Neural crest cell (in vitro differentiated cells): Measurements from ENCODE around the gene HNRNPM. TPM values are rescaled to one million over a fixed set of nuclear protein-coding genes. Genes with fewer than 3 reads are reported as not detected.

Experiments used
- DNase-seq: peaks from one replicate; pipeline ENCODE4 v3.0.0; 2021; ENCODE audit warnings: low read depth, mixed read lengths, low spot score
- H3K27ac Mint-ChIP-seq: one replicate; pipeline ENCODE4 v1.8.0; 2021; ENCODE audit warnings: mild to moderate bottlenecking, mixed read lengths; ENCODE audit not compliant: unreplicated experiment
- H3K27me3 Mint-ChIP-seq: 2 replicates; pipeline ENCODE4 v1.8.0; 2021; ENCODE audit warnings: low read depth, mild to moderate bottlenecking, mixed read lengths
- H3K36me3 Mint-ChIP-seq: 2 replicates; pipeline ENCODE4 v1.8.0; 2021; ENCODE audit warnings: low read depth, mild to moderate bottlenecking, mixed read lengths
- H3K4me1 Mint-ChIP-seq: 2 replicates; pipeline ENCODE4 v1.8.0; 2021; ENCODE audit warnings: mixed read lengths
- H3K4me3 Mint-ChIP-seq: one replicate; pipeline ENCODE4 v1.8.0; 2021; ENCODE audit warnings: mild to moderate bottlenecking, mixed read lengths
- H3K9me3 Mint-ChIP-seq: 2 replicates; pipeline ENCODE4 v1.8.0; 2021; ENCODE audit warnings: mixed read lengths
- CTCF ChIP-seq: fragments of 200-600 bp; sonication (generic); conservative IDR thresholded peaks from 2 replicates; pipeline ENCODE4 v1.5.0; 2021; ENCODE audit warnings: antibody characterized with exemption, mild to moderate bottlenecking
- total RNA-seq: library from RNA; stranded (reverse); gene quantifications from 2 replicates; pipeline ENCODE4 v1.2.1, GENCODE V29; 2021

The HNRNPM gene
- total RNA-seq, 1 donor from 2014 or later = 493 TPM

- H3K27ac Mint-ChIP-seq = no peak overlapping the region
- H3K27me3 Mint-ChIP-seq = peaks cover 2% of the 10 kb centered on the region
- H3K4me3 Mint-ChIP-seq = peak overlapping the region; percentile 29
- DNase-seq = no peak
- H3K9me3 Mint-ChIP-seq = peaks cover 3% of the 10 kb centered on the region
- peaks cover 14% of the 10 kb centered on the region for H3K4me1 Mint-ChIP-seq
- H3K36me3 Mint-ChIP-seq = peaks cover 7% of the 10 kb centered on the region
- no peak for TF ChIP-seq CTCF
These were observed 87.5 kb downstream of the HNRNPM start for GRCh38 chr19:8532225-8532624.

- H3K36me3 Mint-ChIP-seq = no peaks in the 10 kb centered on the region
- no peak overlapping the region for H3K4me3 Mint-ChIP-seq
- H3K27ac Mint-ChIP-seq = no peak overlapping the region
- no peak for DNase-seq
- no peaks in the 10 kb centered on the region for H3K4me1 Mint-ChIP-seq
- peaks cover 2% of the 10 kb centered on the region for H3K27me3 Mint-ChIP-seq
- no peak for TF ChIP-seq CTCF
- H3K9me3 Mint-ChIP-seq = no peaks in the 10 kb centered on the region
These were observed 91.5 kb downstream of the HNRNPM start for GRCh38 chr19:8536282-8536681.

GRCh38 chr19:8537099-8537498, 92.3 kb downstream of the HNRNPM start:
- Mint-ChIP-seq H3K4me1 (no peaks in the 10 kb centered on the region), H3K27me3 (peaks cover 2% of the 10 kb centered on the region), H3K36me3 (no peaks in the 10 kb centered on the region), H3K4me3 (no peak overlapping the region), H3K27ac (peak overlapping the region; percentile 27), H3K9me3 (no peaks in the 10 kb centered on the region)
- DNase-seq = no peak
- TF ChIP-seq CTCF = no peak

Other genes starting within 250 kb of the HNRNPM start
- 30.0 and 31.3 TPM in 2 replicates for gene CERS4, start 235.6 kb upstream of the HNRNPM start, total RNA-seq
- gene CD320, start 136.6 kb upstream of the HNRNPM start, total RNA-seq = 64.5 and 68.5 TPM in 2 replicates
- 50.9 and 51.8 TPM in 2 replicates for gene NDUFA7, start 123.6 kb upstream of the HNRNPM start, total RNA-seq
- 1,577 and 1,634 TPM in 2 replicates for gene RPS28, start 123.5 kb upstream of the HNRNPM start, total RNA-seq
- 0.66 and 0.77 TPM in 2 replicates for gene KANK3, start 101.7 kb upstream of the HNRNPM start, total RNA-seq
- gene ANGPTL4, start 80.8 kb upstream of the HNRNPM start, total RNA-seq = not detected in 2 replicates
- 121 and 135 TPM in 2 replicates for gene RAB11B, start 54.6 kb upstream of the HNRNPM start, total RNA-seq
- gene MARCHF2, start 31.7 kb upstream of the HNRNPM start, total RNA-seq = 13.6 and 14.6 TPM in 2 replicates
- gene PRAM1, start 57.7 kb downstream of the HNRNPM start, total RNA-seq = 0.21 and 0.55 TPM in 2 replicates
- 31.1 and 31.8 TPM in 2 replicates for gene ZNF414, start 69.2 kb downstream of the HNRNPM start, total RNA-seq
- 0.33 and 0.77 TPM in 2 replicates for gene MYO1F, start 132.5 kb downstream of the HNRNPM start, total RNA-seq
- gene ADAMTS10, start 165.7 kb downstream of the HNRNPM start, total RNA-seq = 30.9 and 31.4 TPM in 2 replicates
- gene NFILZ, start 185.7 kb downstream of the HNRNPM start, total RNA-seq = not detected in 2 replicates